Activated CD4-positive, alpha-beta T cell treated with anti-CD3 and anti-CD28 coated beads, Interleukin-2, amount 50 U/mL, for 24 hours (primary cell): ENCODE results near the gene TBR1.

Experiments used
- DNase-seq, 2 donors: peaks; one replicate each; pipeline ENCODE4 v3.0.0-alpha.2; 2020; ENCODE audit warnings: low read depth in 1 of 2, low spot score in 1 of 2

The TBR1 gene

GRCh38 chr2:161415987-161416707, at the start of gene TBR1:
Gene TBR1 (plus strand): TSS chr2:161416297. CDS start chr2:161416411, 114 bp downstream.
- DNase-seq: no peak

GRCh38 chr2:161367675-161368074, 48.4 kb upstream of the TBR1 start:
- no peak for DNase-seq

GRCh38 chr2:161369311-161369710, 46.8 kb upstream of the TBR1 start:
- no peak for DNase-seq

GRCh38 chr2:161370981-161371380, 45.1 kb upstream of the TBR1 start:
- DNase-seq: no peak

- DNase-seq: no peak
Measured at GRCh38 chr2:161371869-161372268, 44.2 kb upstream of the TBR1 start.

GRCh38 chr2:161373942-161374341, 42.2 kb upstream of the TBR1 start:
- no peak for DNase-seq

GRCh38 chr2:161374446-161374845, 41.7 kb upstream of the TBR1 start:
- no peak for DNase-seq

- no peak for DNase-seq
Measured at GRCh38 chr2:161379740-161380139, 36.4 kb upstream of the TBR1 start.

- DNase-seq: no peak
Measured at GRCh38 chr2:161381546-161381945, 34.6 kb upstream of the TBR1 start.

GRCh38 chr2:161382747-161383146, 33.4 kb upstream of the TBR1 start:
- no peak for DNase-seq

- no peak for DNase-seq
Measured at GRCh38 chr2:161384864-161385263, 31.2 kb upstream of the TBR1 start.

GRCh38 chr2:161386228-161386824, 29.8 kb upstream of the TBR1 start:
- DNase-seq: no peak

- DNase-seq: no peak
Measured at GRCh38 chr2:161388146-161388779, 27.8 kb upstream of the TBR1 start.

GRCh38 chr2:161391737-161392506, 24.2 kb upstream of the TBR1 start:
- no peak for DNase-seq

- no peak for DNase-seq
Measured at GRCh38 chr2:161400076-161400475, 16.0 kb upstream of the TBR1 start.

- DNase-seq: no peak
Measured at GRCh38 chr2:161402297-161402696, 13.8 kb upstream of the TBR1 start.

GRCh38 chr2:161406316-161406715, 9.8 kb upstream of the TBR1 start:
- no peak for DNase-seq

GRCh38 chr2:161407597-161407996, 8.5 kb upstream of the TBR1 start:
- no peak for DNase-seq

- DNase-seq: no peak
Measured at GRCh38 chr2:161409308-161409907, 6.7 kb upstream of the TBR1 start.

GRCh38 chr2:161412346-161412745, 3.8 kb upstream of the TBR1 start:
- DNase-seq: no peak
